ENCODE measurements around the gene PLET1. TPM values are rescaled to one million over a fixed set of nuclear protein-coding genes. Genes with fewer than 3 reads are reported as not detected.
A peak's percentile ranks its signal among the peaks of the same experiment; 100 is the strongest.

The PLET1 gene
- total and polyA plus RNA-seq, 2 experiments from 2014 or later = not detected

DNA sequence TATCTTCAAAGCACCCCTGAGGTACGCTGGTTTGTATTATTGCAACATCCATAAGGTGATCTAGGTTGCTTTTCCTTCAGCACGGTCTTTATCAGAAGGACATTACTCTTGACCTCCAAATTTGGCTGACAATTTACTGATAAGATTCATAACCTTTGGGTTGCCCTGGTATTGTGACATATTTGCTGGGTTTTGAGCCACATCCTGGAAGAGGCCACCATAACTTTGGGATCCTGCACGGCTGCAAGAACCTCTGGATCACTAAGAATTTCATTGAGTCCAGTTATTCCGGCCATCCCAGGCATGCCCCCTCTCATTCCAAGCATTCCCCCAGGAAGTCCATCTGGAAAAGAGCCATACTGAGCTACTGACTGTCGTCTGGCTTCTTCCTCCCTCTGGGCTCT is 6.5 kb upstream of the PLET1 start:
- no peaks in the 10 kb centered on the region; the same call in 1 of the 2 replicates for H3K4me1 ChIP-seq (ENCODE audit: insufficient read depth)
- H2AFZ ChIP-seq = no peak overlapping the region
- no peaks in the 10 kb centered on the region for H3K9me3 ChIP-seq (ENCODE audit: low read depth)
- no peak overlapping the region for H3K9ac ChIP-seq
- H3K9me2 ChIP-seq (ENCODE audit: insufficient read depth) = no peaks in the 10 kb centered on the region
- H3K27me3 ChIP-seq (replicated peaks; ENCODE audit: insufficient read depth) = no peaks in the 10 kb centered on the region
- H3K27ac ChIP-seq = no peak overlapping the region
- H3K4me2 ChIP-seq (ENCODE audit: unreplicated experiment) = no peak overlapping the region
- in situ Hi-C loops (cut with MboI) = no loop called here
- no peaks in the 10 kb centered on the region for H3K79me2 ChIP-seq (ENCODE audit: insufficient read depth)
- DNase-seq = no peak
- no peaks in the 10 kb centered on the region for H3K36me3 ChIP-seq (ENCODE audit: low read depth)
- TF ChIP-seq EZH2 (IDR thresholded peaks at IDR 0.05; ENCODE audit: insufficient read depth, poor library complexity, severe bottlenecking) (no peak), EZH2phosphoT487 (IDR thresholded peaks at IDR 0.05; ENCODE audit: insufficient read depth, low read depth) (no peak)
- H3F3A ChIP-seq (ENCODE audit: insufficient read depth) = no peaks in the 10 kb centered on the region
- no peak overlapping the region for H3K4me3 ChIP-seq
- WGBS, 2 experiments (ENCODE audit: low coverage in 1 of 2, low lambda C conversion rate in 2 of 2, missing lambda C conversion rate in 2 of 2) = 41 to 50% methylated on average over 5 of the region's 5 CpGs
- H4K20me1 ChIP-seq (ENCODE audit: insufficient read depth) = no peaks in the 10 kb centered on the region

DNA sequence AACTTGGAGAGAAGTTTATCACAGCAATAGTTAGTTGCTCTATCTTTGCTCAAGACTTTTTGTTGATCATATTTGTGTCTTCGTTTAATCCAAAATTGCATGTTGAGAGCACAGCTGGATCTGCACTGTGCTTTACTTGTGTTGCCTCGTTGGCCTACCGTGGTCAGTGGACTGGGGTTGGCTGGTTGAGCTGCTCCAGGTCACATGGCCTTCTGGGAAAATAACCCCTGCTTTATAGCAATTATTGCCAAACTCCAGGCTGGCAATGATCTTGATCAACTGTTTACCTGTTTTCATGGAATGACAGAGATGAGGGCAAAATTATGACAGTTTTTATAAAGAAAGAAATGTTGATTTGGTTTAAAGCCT is 5.7 kb upstream of the PLET1 start:
- H3K27ac ChIP-seq = no peak overlapping the region
- no peak for TF ChIP-seq EZH2 (IDR thresholded peaks at IDR 0.05; ENCODE audit: insufficient read depth, poor library complexity, severe bottlenecking)
- TF ChIP-seq EZH2phosphoT487 (IDR thresholded peaks at IDR 0.05; ENCODE audit: insufficient read depth, low read depth) = no peak
- 74 to 88% methylated on average over 3 of the region's 3 CpGs for WGBS, 2 experiments (ENCODE audit: low coverage in 1 of 2, low lambda C conversion rate in 2 of 2, missing lambda C conversion rate in 2 of 2)

DNA sequence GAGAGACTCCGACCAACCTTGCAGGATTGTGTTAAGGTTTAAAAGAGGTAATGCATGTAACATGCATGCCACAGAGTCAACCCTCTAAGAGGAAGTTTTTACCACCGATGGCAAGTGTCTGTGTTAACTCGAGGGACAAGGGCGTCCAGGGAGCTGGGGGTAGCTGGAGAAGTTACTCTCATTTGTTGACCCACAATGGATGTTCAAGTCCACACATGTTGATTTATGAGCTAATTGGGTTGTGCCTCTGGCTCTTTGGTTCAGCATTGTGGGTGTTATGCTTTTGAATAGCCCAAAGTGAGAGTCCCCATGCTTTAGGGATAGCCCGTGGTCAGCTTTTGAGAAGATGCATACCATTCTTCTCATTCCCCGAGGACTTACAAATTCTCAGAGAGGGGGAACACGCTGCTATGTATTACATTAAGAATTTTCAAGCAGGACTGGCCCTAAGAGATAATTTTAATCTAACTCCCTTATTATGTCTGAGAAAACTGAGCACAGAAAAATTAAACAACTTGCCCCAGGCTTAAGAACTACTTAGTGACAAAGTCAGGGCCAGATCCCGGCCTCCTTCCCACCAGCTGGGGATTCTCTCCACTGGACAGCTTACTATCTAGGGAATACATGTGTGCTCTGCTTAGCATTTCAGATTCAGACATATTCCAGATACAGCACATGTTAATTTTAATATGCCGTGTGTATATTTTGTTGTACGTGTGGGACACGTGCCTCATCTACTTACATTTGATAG is 5.2 kb upstream of the PLET1 start:
- Histone ChIP-seq H3K4me1 (ENCODE audit: insufficient read depth) (no peaks in the 10 kb centered on the region; the same call in 1 of the 2 replicates), H3K9me3 (ENCODE audit: low read depth) (no peaks in the 10 kb centered on the region), H4K20me1 (ENCODE audit: insufficient read depth) (no peaks in the 10 kb centered on the region), H2AFZ (no peak overlapping the region), H3K4me2 (ENCODE audit: unreplicated experiment) (no peak overlapping the region), H3F3A (ENCODE audit: insufficient read depth) (no peaks in the 10 kb centered on the region), H3K27me3 (replicated peaks; ENCODE audit: insufficient read depth) (no peaks in the 10 kb centered on the region), H3K36me3 (ENCODE audit: low read depth) (no peaks in the 10 kb centered on the region), H3K4me3 (no peak overlapping the region), H3K27ac (no peak overlapping the region), H3K79me2 (ENCODE audit: insufficient read depth) (no peaks in the 10 kb centered on the region), H3K9ac (no peak overlapping the region), H3K9me2 (ENCODE audit: insufficient read depth) (no peaks in the 10 kb centered on the region)
- peak; percentile 22 for DNase-seq
- in situ Hi-C loops (cut with MboI) = no loop called here
- TF ChIP-seq EZH2phosphoT487 (IDR thresholded peaks at IDR 0.05; ENCODE audit: insufficient read depth, low read depth) (no peak), EZH2 (IDR thresholded peaks at IDR 0.05; ENCODE audit: insufficient read depth, poor library complexity, severe bottlenecking) (no peak)
- 55 to 56% methylated on average over 11 of the region's 11 CpGs for WGBS, 2 experiments (ENCODE audit: low coverage in 1 of 2, low lambda C conversion rate in 2 of 2, missing lambda C conversion rate in 2 of 2)

More for the DNA sequence above, 5.7 kb upstream of the PLET1 start:
- Histone ChIP-seq H3K79me2 (ENCODE audit: insufficient read depth) (no peaks in the 10 kb centered on the region), H3K4me3 (no peak overlapping the region), H3K36me3 (ENCODE audit: low read depth) (no peaks in the 10 kb centered on the region), H2AFZ (no peak overlapping the region), H3K4me2 (ENCODE audit: unreplicated experiment) (no peak overlapping the region), H3K9me3 (ENCODE audit: low read depth) (no peaks in the 10 kb centered on the region), H3K27me3 (replicated peaks; ENCODE audit: insufficient read depth) (no peaks in the 10 kb centered on the region), H3K9ac (no peak overlapping the region), H4K20me1 (ENCODE audit: insufficient read depth) (no peaks in the 10 kb centered on the region), H3K4me1 (ENCODE audit: insufficient read depth) (no peaks in the 10 kb centered on the region; the same call in 1 of the 2 replicates), H3F3A (ENCODE audit: insufficient read depth) (no peaks in the 10 kb centered on the region), H3K9me2 (ENCODE audit: insufficient read depth) (no peaks in the 10 kb centered on the region)
- no peak for DNase-seq
- in situ Hi-C loops (cut with MboI) = no loop called here

DNA sequence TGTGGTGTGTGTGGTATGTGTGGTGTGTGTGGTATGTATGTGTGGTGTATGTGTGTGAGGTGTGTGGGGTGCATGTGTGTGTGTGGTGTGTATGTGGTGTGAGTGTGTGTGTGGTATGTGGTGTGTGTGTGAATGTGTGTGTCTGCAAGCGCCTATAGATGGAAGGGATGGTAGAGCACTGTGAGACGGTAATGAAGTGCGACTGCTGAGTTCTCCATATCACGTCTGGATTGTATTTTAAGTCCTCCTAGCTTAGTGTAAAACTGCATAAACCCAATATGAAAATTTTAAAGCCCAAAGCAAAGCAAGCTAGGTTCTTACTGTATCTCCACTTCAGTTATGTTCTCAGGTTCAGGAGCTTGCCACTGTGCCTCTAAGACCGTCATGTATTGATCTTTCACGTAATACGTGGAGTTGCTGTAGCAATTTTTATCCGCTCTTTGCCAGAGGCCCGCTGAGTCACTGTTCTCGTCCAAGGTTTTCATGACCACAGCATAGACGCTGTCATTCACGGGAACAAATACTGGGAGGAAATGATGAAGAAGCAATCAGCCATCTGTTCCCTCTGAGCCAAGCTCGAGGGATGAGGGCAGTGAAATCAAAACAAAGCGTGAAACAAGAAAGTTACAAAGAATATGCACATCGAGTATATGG is 5.5 kb downstream of the PLET1 start:
- Histone ChIP-seq H3K27me3 (replicated peaks; ENCODE audit: insufficient read depth) (no peaks in the 10 kb centered on the region), H4K20me1 (ENCODE audit: insufficient read depth) (no peaks in the 10 kb centered on the region), H3K4me1 (ENCODE audit: insufficient read depth) (no peaks in the 10 kb centered on the region), H3K9me2 (ENCODE audit: insufficient read depth) (no peaks in the 10 kb centered on the region), H3K27ac (no peak overlapping the region), H3K79me2 (ENCODE audit: insufficient read depth) (no peaks in the 10 kb centered on the region), H3K9me3 (ENCODE audit: low read depth) (no peaks in the 10 kb centered on the region), H3F3A (ENCODE audit: insufficient read depth) (no peaks in the 10 kb centered on the region), H3K4me3 (no peak overlapping the region), H3K4me2 (ENCODE audit: unreplicated experiment) (no peak overlapping the region), H3K9ac (no peak overlapping the region), H2AFZ (no peak overlapping the region), H3K36me3 (ENCODE audit: low read depth) (no peaks in the 10 kb centered on the region)
- in situ Hi-C loops (cut with MboI) = no loop called here
- peak; percentile 42 for DNase-seq
- WGBS, 2 experiments (ENCODE audit: low coverage in 1 of 2, low lambda C conversion rate in 2 of 2, missing lambda C conversion rate in 2 of 2) = 66 to 68% methylated on average over 15 of the region's 15 CpGs
- TF ChIP-seq EZH2 (IDR thresholded peaks at IDR 0.05; ENCODE audit: insufficient read depth, poor library complexity, severe bottlenecking) = no peak
- no peak for TF ChIP-seq EZH2phosphoT487 (IDR thresholded peaks at IDR 0.05; ENCODE audit: insufficient read depth, low read depth)

Measured in GM23248 (cell line).